B cell (primary cell): ENCODE measurements around the gene RSPH9.

ENCODE experiments used
- CTCF ChIP-seq: fragments of 200-600 bp; IDR thresholded peaks from one replicate; pipeline ENCODE4 v1.8.0; 2022; ENCODE audit warnings: antibody characterized with exemption, mild to moderate bottlenecking
- EZH2 ChIP-seq: IDR thresholded peaks from 2 replicates; pipeline ENCODE4 v1.6.1; 2012; ENCODE audit warnings: borderline replicate concordance, low read depth, mild to moderate bottlenecking, moderate library complexity, low read length; ENCODE audit not compliant: insufficient read depth, poor library complexity, severe bottlenecking

GRCh38 chr6:43614396-43614730, 30.5 kb upstream of the RSPH9 start:
- TF ChIP-seq EZH2 (no peak), CTCF (no peak)
